ENCODE data around the gene LMBR1.

LMBR1 gene

GRCh38 chr7:156791241-156791640, 101.7 kb downstream of the LMBR1 start:
- no peak for DNase-seq (ENCODE audit: extremely low spot score)
- ChIA-PET CTCF (no interaction called here), POLR2A (no interaction called here)
- TF ChIP-seq ZNF384 (IDR thresholded peaks at IDR 0.05) (no peak), BHLHE40 (IDR thresholded peaks at IDR 0.05; ENCODE audit: borderline replicate concordance) (no peak), L3MBTL2 (conservative IDR thresholded peaks at IDR 0.05) (no peak), SP1 (IDR thresholded peaks at IDR 0.05) (no peak), PKNOX1 (IDR thresholded peaks at IDR 0.05) (no peak), NFRKB (IDR thresholded peaks at IDR 0.05) (no peak), SUZ12 (IDR thresholded peaks at IDR 0.05) (no peak), FOXK2 (IDR thresholded peaks at IDR 0.05) (no peak)

GRCh38 chr7:156790264-156790663, 102.7 kb downstream of the LMBR1 start:
- CTCF ChIA-PET = interaction anchor here (0.7 to 1.2 kb wide), 2 partner anchors 11 to 21 kb away, joined by 3 to 4 read pairs; no protein-coding TSS in a partner anchor

GRCh38 chr7:156785998-156786543, 106.9 kb downstream of the LMBR1 start:
- CTCF ChIA-PET = no interaction called here
- POLR2A ChIA-PET = no interaction called here

More at GRCh38 chr7:156790264-156790663, 102.7 kb downstream of the LMBR1 start:
- DNase-seq (ENCODE audit: extremely low spot score) = no peak
- no peak for TF ChIP-seq ARNT (IDR thresholded peaks at IDR 0.05)
- no peak for TF ChIP-seq SP1 (IDR thresholded peaks at IDR 0.05)
- TF ChIP-seq SUZ12 (IDR thresholded peaks at IDR 0.05) = no peak
- TF ChIP-seq FOXA1 (IDR thresholded peaks at IDR 0.05) = no peak
- POLR2A ChIA-PET = no interaction called here

GRCh38 chr7:156783864-156784263, 109.1 kb downstream of the LMBR1 start:
- CTCF ChIA-PET = no interaction called here
- POLR2A ChIA-PET = no interaction called here
- TF ChIP-seq NFRKB (IDR thresholded peaks at IDR 0.05) = no peak
- TF ChIP-seq SP1 (IDR thresholded peaks at IDR 0.05) = no peak
- TF ChIP-seq HDGF (IDR thresholded peaks at IDR 0.05; ENCODE audit: borderline replicate concordance) = no peak
- TF ChIP-seq L3MBTL2 (conservative IDR thresholded peaks at IDR 0.05) = no peak
- no peak for TF ChIP-seq FOXA1 (IDR thresholded peaks at IDR 0.05)
- TF ChIP-seq SUZ12 (IDR thresholded peaks at IDR 0.05) = no peak
- no peak for DNase-seq (ENCODE audit: extremely low spot score)

More at GRCh38 chr7:156785998-156786543, 106.9 kb downstream of the LMBR1 start:
- TF ChIP-seq NFRKB (IDR thresholded peaks at IDR 0.05) (no peak), FOXK2 (IDR thresholded peaks at IDR 0.05) (no peak), HDGF (IDR thresholded peaks at IDR 0.05; ENCODE audit: borderline replicate concordance) (no peak), PKNOX1 (IDR thresholded peaks at IDR 0.05) (no peak), SUZ12 (IDR thresholded peaks at IDR 0.05) (no peak)
- no peak for DNase-seq (ENCODE audit: extremely low spot score)

- ChIA-PET CTCF (no interaction called here), POLR2A (no interaction called here)
- DNase-seq (ENCODE audit: extremely low spot score) = no peak
- TF ChIP-seq FOXM1 (IDR thresholded peaks at IDR 0.05; ENCODE audit: borderline replicate concordance) (no peak), PKNOX1 (IDR thresholded peaks at IDR 0.05) (no peak), L3MBTL2 (conservative IDR thresholded peaks at IDR 0.05) (no peak), CTBP1 (IDR thresholded peaks at IDR 0.05; ENCODE audit: borderline replicate concordance) (no peak), ELF4 (IDR thresholded peaks at IDR 0.05) (no peak), SP1 (IDR thresholded peaks at IDR 0.05) (no peak), SUZ12 (IDR thresholded peaks at IDR 0.05) (no peak), HDGF (IDR thresholded peaks at IDR 0.05; ENCODE audit: borderline replicate concordance) (no peak), TARDBP (IDR thresholded peaks at IDR 0.05) (no peak), LEF1 (IDR thresholded peaks at IDR 0.05; ENCODE audit: borderline replicate concordance) (no peak), NFRKB (IDR thresholded peaks at IDR 0.05) (no peak), ARNT (IDR thresholded peaks at IDR 0.05) (no peak), FOXA1 (IDR thresholded peaks at IDR 0.05) (no peak), BHLHE40 (IDR thresholded peaks at IDR 0.05; ENCODE audit: borderline replicate concordance) (no peak), ZNF384 (IDR thresholded peaks at IDR 0.05) (no peak)
These were observed 111.0 kb downstream of the LMBR1 start for GRCh38 chr7:156781972-156782371.

GRCh38 chr7:156780724-156781455, 112.1 kb downstream of the LMBR1 start:
- no peak for DNase-seq (ENCODE audit: extremely low spot score)
- no peak for TF ChIP-seq PKNOX1 (IDR thresholded peaks at IDR 0.05)
- no peak for TF ChIP-seq SP1 (IDR thresholded peaks at IDR 0.05)
- TF ChIP-seq BHLHE40 (IDR thresholded peaks at IDR 0.05; ENCODE audit: borderline replicate concordance) = no peak
- no peak for TF ChIP-seq TARDBP (IDR thresholded peaks at IDR 0.05)
- no peak for TF ChIP-seq ARNT (IDR thresholded peaks at IDR 0.05)
- no peak for TF ChIP-seq FOXK2 (IDR thresholded peaks at IDR 0.05)
- no peak for TF ChIP-seq L3MBTL2 (conservative IDR thresholded peaks at IDR 0.05)
- TF ChIP-seq FOXA1 (IDR thresholded peaks at IDR 0.05) = no peak
- no peak for TF ChIP-seq NFRKB (IDR thresholded peaks at IDR 0.05)
- TF ChIP-seq LEF1 (IDR thresholded peaks at IDR 0.05; ENCODE audit: borderline replicate concordance) = no peak
- no peak for TF ChIP-seq ELF4 (IDR thresholded peaks at IDR 0.05)
- no peak for TF ChIP-seq CTBP1 (IDR thresholded peaks at IDR 0.05; ENCODE audit: borderline replicate concordance)
- no peak for TF ChIP-seq HDGF (IDR thresholded peaks at IDR 0.05; ENCODE audit: borderline replicate concordance)
- no peak for TF ChIP-seq FOXM1 (IDR thresholded peaks at IDR 0.05; ENCODE audit: borderline replicate concordance)
- no peak for TF ChIP-seq ZNF384 (IDR thresholded peaks at IDR 0.05)
- no peak for TF ChIP-seq SUZ12 (IDR thresholded peaks at IDR 0.05)
- POLR2A ChIA-PET = no interaction called here
- CTCF ChIA-PET = no interaction called here
